Nephron progenitor cell (in vitro differentiated cells): ENCODE results near the gene GAS7.

ENCODE experiments used
- DNase-seq: peaks from one replicate; pipeline ENCODE4 v3.0.0; 2021
- H3K27ac Mint-ChIP-seq: 2 replicates; pipeline ENCODE4 v1.8.0; 2021; ENCODE audit warnings: mild to moderate bottlenecking, moderate library complexity, mixed read lengths
- H3K27me3 Mint-ChIP-seq: 2 replicates; pipeline ENCODE4 v1.8.0; 2021; ENCODE audit warnings: mild to moderate bottlenecking, low read depth, mixed read lengths; ENCODE audit not compliant: poor library complexity
- H3K36me3 Mint-ChIP-seq: 2 replicates; pipeline ENCODE4 v1.8.0; 2021; ENCODE audit warnings: low read depth, mixed read lengths
- H3K4me1 Mint-ChIP-seq: 2 replicates; pipeline ENCODE4 v1.8.0; 2021; ENCODE audit warnings: mixed read lengths
- H3K4me3 Mint-ChIP-seq: 2 replicates; pipeline ENCODE4 v1.8.0; 2021; ENCODE audit warnings: mild to moderate bottlenecking, moderate library complexity, mixed read lengths
- H3K9me3 Mint-ChIP-seq: 2 replicates; pipeline ENCODE4 v1.8.0; 2021; ENCODE audit warnings: mild to moderate bottlenecking, moderate library complexity, mixed read lengths
- TF ChIP-seq, protein P1 (sequence below): fragments of 200-600 bp; sonication (generic); IDR thresholded peaks from 2 replicates; pipeline ENCODE4 v1.5.0; 2021; ENCODE audit warnings: antibody characterized with exemption

Gene GAS7

GRCh38 chr17:10173913-10174312 is 24.5 kb downstream of the GAS7 start:
- Mint-ChIP-seq H3K4me3 (no peak overlapping the region), H3K27me3 (peaks cover 7% of the 10 kb centered on the region), H3K36me3 (no peaks in the 10 kb centered on the region), H3K27ac (no peak overlapping the region), H3K9me3 (peaks cover 9% of the 10 kb centered on the region), H3K4me1 (peaks cover 49% of the 10 kb centered on the region)
- DNase-seq, result no peak
- TF ChIP-seq, protein P1, sequence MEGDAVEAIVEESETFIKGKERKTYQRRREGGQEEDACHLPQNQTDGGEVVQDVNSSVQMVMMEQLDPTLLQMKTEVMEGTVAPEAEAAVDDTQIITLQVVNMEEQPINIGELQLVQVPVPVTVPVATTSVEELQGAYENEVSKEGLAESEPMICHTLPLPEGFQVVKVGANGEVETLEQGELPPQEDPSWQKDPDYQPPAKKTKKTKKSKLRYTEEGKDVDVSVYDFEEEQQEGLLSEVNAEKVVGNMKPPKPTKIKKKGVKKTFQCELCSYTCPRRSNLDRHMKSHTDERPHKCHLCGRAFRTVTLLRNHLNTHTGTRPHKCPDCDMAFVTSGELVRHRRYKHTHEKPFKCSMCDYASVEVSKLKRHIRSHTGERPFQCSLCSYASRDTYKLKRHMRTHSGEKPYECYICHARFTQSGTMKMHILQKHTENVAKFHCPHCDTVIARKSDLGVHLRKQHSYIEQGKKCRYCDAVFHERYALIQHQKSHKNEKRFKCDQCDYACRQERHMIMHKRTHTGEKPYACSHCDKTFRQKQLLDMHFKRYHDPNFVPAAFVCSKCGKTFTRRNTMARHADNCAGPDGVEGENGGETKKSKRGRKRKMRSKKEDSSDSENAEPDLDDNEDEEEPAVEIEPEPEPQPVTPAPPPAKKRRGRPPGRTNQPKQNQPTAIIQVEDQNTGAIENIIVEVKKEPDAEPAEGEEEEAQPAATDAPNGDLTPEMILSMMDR, result no peak

DNA sequence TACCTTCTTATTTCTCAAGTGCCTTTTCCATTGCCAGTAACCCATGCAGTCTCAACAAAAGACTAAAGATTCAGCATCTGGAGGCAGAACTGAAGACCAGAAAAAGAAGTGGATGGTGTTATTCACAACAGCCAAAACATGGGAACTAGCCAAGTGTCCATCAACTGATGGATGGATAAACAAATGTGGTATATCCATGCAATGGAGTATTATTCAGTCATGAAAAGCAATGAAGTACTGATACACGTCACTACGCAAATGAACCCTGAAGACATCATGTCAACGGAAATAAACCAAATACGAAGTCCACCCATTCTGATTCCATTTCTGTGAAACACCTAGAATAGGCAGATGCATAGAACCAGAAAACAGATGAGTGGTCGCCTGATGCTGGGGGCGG is 25.6 kb downstream of the GAS7 start:
- H3K36me3 Mint-ChIP-seq, result no peaks in the 10 kb centered on the region
- H3K27me3 Mint-ChIP-seq, result peaks cover 6% of the 10 kb centered on the region
- H3K9me3 Mint-ChIP-seq, result peaks cover 9% of the 10 kb centered on the region
- no peak overlapping the region for H3K27ac Mint-ChIP-seq
- peaks cover 40% of the 10 kb centered on the region for H3K4me1 Mint-ChIP-seq
- no peak for DNase-seq
- TF ChIP-seq, protein P1, result no peak
- H3K4me3 Mint-ChIP-seq, result no peak overlapping the region

- peak; percentile 51 for DNase-seq
- peak overlapping the region; percentile 31 for H3K4me3 Mint-ChIP-seq
- H3K4me1 Mint-ChIP-seq, result peaks cover 35% of the 10 kb centered on the region
These were observed 26.1 kb downstream of the GAS7 start for GRCh38 chr17:10172241-10172741.

DNA sequence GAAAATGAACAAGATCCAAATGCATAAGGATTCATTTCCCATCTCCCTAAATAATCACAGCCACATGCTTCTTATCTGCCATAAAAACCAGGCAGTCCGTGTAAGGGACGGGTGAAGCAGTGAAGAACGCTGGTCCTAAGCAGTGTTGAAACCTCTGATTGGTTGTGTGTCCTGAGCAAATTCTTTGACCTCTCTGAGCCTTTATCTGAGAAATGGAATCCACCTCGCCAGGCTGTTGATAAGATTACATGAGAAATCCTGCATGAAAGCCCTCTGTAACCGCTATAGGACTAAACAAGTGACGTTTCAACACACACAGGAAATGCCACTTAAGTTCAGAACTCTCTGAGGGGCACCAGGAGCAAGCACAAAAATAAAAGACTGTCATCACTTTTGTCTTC is 26.8 kb downstream of the GAS7 start:
- no peak for DNase-seq
- Mint-ChIP-seq H3K4me1 (peaks cover 28% of the 10 kb centered on the region), H3K27me3 (peaks cover 9% of the 10 kb centered on the region), H3K4me3 (no peak overlapping the region), H3K9me3 (peaks cover 9% of the 10 kb centered on the region), H3K27ac (no peak overlapping the region), H3K36me3 (no peaks in the 10 kb centered on the region)
- TF ChIP-seq, protein P1, result no peak

More at GRCh38 chr17:10172241-10172741, 26.1 kb downstream of the GAS7 start:
- peaks cover 9% of the 10 kb centered on the region for H3K9me3 Mint-ChIP-seq
- no peak overlapping the region for H3K27ac Mint-ChIP-seq
- TF ChIP-seq, protein P1, result no peak
- H3K36me3 Mint-ChIP-seq, result no peaks in the 10 kb centered on the region
- peaks cover 6% of the 10 kb centered on the region for H3K27me3 Mint-ChIP-seq

DNA sequence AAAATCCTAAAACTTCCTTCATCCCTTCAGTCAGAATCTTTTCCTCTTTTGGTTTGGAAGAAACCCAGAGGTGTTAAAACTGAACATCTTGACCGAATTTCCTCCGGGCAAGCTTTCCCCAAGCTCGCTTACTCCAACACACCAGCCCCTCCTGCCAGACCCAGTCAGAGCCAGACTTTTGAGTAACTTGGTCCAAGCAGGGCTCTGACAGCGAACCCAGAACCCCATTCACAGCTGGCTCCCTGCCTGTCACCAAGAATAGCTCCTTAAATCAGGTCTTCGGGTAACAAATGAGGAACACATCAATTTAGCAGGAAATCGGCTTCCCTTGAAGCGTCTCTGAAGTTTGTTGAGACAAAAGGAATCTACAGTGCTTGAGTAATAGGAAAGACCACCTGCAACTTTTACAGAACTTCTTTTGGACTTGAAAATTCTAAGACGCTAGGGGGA is 27.3 kb downstream of the GAS7 start:
- Mint-ChIP-seq H3K4me1 (peaks cover 24% of the 10 kb centered on the region), H3K27ac (no peak overlapping the region), H3K9me3 (peaks cover 9% of the 10 kb centered on the region), H3K27me3 (peaks cover 9% of the 10 kb centered on the region), H3K4me3 (no peak overlapping the region), H3K36me3 (no peaks in the 10 kb centered on the region)
- TF ChIP-seq, protein P1, result no peak
- no peak for DNase-seq

GRCh38 chr17:10170233-10170632 is 28.2 kb downstream of the GAS7 start:
- TF ChIP-seq, protein P1, result no peak
- no peak for DNase-seq
- Mint-ChIP-seq H3K4me1 (peaks cover 20% of the 10 kb centered on the region), H3K36me3 (no peaks in the 10 kb centered on the region), H3K27ac (peak overlapping the region; percentile 57), H3K27me3 (peaks cover 11% of the 10 kb centered on the region), H3K4me3 (no peak overlapping the region), H3K9me3 (peaks cover 9% of the 10 kb centered on the region)
